Lower lobe of right lung (tissue), 2 donors: Measurements from ENCODE around the gene VWC2L. TPM values are rescaled to one million over a fixed set of nuclear protein-coding genes. Genes with fewer than 3 reads are reported as not detected.

Source experiments
- ATAC-seq, 2 donors: fragments of 200-7000 bp; cut with Tn5 transposase; one replicate each; pipeline ENCODE4 v1.9.1; 2020 to 2022; ENCODE audit warnings: mild to moderate bottlenecking in 2 of 2, moderate library complexity in 2 of 2
- DNase-seq: peaks from one replicate; pipeline ENCODE4 v3.0.0-alpha.2; 2020
- H3K27ac ChIP-seq: fragments of 200-600 bp; one replicate; pipeline ENCODE4 v1.8.0; 2022
- H3K27me3 ChIP-seq: fragments of 200-600 bp; one replicate; pipeline ENCODE4 v1.8.0; 2022; ENCODE audit warnings: low read depth
- H3K36me3 ChIP-seq: fragments of 200-600 bp; one replicate; pipeline ENCODE4 v1.8.0; 2022; ENCODE audit warnings: mild to moderate bottlenecking
- H3K4me1 ChIP-seq: fragments of 200-600 bp; one replicate; pipeline ENCODE4 v1.8.0; 2022
- H3K4me3 ChIP-seq: fragments of 200-600 bp; one replicate; pipeline ENCODE4 v1.8.0; 2022; ENCODE audit warnings: mild to moderate bottlenecking
- H3K9me3 ChIP-seq: fragments of 200-600 bp; one replicate; pipeline ENCODE4 v1.8.0; 2022
- CTCF ChIP-seq: fragments of 200-600 bp; IDR thresholded peaks from one replicate; pipeline ENCODE4 v1.8.0; 2022; ENCODE audit warnings: antibody characterized with exemption, mild to moderate bottlenecking
- intact Hi-C: fragments of 100-400 bp; cut with DNase I; formaldehyde crosslinking; loops from one replicate; pipeline ENCODE4 v1.11.0; 2022
- total RNA-seq: library from RNA; stranded (reverse); fragmentation: NEBNext Ultra II Directional; extraction: Animal tissue kit (Norgen Biotek cat#: 25700); gene quantifications from one replicate; pipeline ENCODE4 v1.2.1, GENCODE V29; 2021
- donor health status: DM: no; HTN: yes; CAD: no; lungs with severe emphysema.

VWC2L gene
- total RNA-seq, 1 donor from 2014 or later: not detected

DNA sequence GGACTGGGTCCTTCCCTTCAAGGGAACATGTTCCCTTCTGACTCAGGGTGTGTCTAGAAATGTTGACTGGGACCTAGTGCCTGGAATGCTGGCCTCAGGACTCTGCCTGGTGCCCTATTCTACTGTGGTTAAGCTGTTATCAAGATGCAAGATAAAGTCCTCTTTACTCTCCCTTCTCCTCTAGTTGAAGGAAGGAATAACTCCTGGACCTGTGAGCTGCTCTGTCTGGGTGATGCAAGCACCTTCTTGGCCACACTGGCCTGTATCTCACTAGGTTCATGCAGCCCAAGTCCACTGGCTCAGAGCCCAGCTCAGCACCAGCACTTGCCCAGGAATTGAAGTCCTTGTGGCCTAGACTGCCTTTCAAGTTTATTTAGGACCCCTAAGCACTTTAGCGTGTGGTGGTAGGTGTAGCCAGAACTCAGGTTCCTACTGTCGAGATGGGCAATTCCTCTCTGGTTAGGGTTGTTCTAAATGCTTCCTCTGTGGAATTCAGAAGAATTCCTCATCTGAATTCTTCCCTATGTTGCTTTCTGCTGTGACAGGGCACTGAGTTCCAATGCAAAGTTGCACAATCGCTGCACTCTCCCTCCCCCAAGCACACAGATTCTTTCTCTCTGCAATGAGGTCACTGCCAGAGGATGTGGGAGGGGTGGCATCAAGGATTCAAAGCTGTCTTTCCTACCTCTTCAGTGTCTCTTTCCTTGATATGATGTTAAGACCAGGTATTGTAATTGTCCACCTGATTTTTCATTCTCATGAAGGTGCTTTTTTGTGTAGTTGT, 54.7 kb downstream of the VWC2L start:
- no peak for DNase-seq

GRCh38 chr2:214469728-214470127, 58.9 kb downstream of the VWC2L start:
- Histone ChIP-seq H3K36me3 (no peaks in the 10 kb centered on the region), H3K4me1 (no peaks in the 10 kb centered on the region), H3K27ac (no peak overlapping the region), H3K9me3 (no peaks in the 10 kb centered on the region), H3K27me3 (no peaks in the 10 kb centered on the region), H3K4me3 (no peak overlapping the region)
- intact Hi-C loops: no loop called here
- no peak for ATAC-seq
- no peak for DNase-seq
- TF ChIP-seq CTCF: no peak

More for the DNA sequence above, 54.7 kb downstream of the VWC2L start:
- intact Hi-C loops: no loop called here
- Histone ChIP-seq H3K36me3 (no peaks in the 10 kb centered on the region), H3K27ac (no peak overlapping the region), H3K27me3 (no peaks in the 10 kb centered on the region), H3K4me1 (no peaks in the 10 kb centered on the region), H3K9me3 (no peaks in the 10 kb centered on the region), H3K4me3 (no peak overlapping the region)
- ATAC-seq: peak; percentile 52 to 61
- TF ChIP-seq CTCF: no peak

- DNase-seq: no peak
- Histone ChIP-seq H3K4me3 (no peak overlapping the region), H3K9me3 (no peaks in the 10 kb centered on the region), H3K27ac (no peak overlapping the region), H3K27me3 (no peaks in the 10 kb centered on the region), H3K36me3 (no peaks in the 10 kb centered on the region), H3K4me1 (no peaks in the 10 kb centered on the region)
- no peak for TF ChIP-seq CTCF
- ATAC-seq: no peak
- intact Hi-C loops: no loop called here
Observed at GRCh38 chr2:214471382-214471781, 60.5 kb downstream of the VWC2L start.

- no peak for DNase-seq
Observed at GRCh38 chr2:214471990-214472389, 61.1 kb downstream of the VWC2L start.

DNA sequence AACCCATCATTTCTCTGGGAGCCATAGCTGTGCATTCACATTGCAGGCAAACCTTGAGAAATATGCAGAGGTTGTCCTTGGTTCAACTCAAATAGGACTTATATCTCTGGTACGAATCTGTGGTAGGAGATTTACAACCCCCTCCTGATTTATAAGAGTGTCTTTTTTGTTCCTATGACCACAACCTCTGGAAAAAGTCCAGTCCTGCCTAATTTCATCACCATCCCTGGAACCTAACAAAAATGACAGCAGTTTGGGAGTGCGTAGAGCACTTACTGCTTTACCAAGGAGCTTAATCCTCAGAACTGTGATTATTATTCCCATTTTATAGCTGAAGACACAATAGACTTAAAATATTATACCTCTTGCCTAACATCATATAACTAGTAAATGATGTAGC, 66.5 kb downstream of the VWC2L start:
- H3K36me3 ChIP-seq: no peaks in the 10 kb centered on the region
- DNase-seq: no peak
- ATAC-seq: no peak
- H3K4me3 ChIP-seq: no peak overlapping the region
- no peaks in the 10 kb centered on the region for H3K27me3 ChIP-seq
- H3K27ac ChIP-seq: no peak overlapping the region
- no peaks in the 10 kb centered on the region for H3K4me1 ChIP-seq
- TF ChIP-seq CTCF: no peak
- intact Hi-C loops: no loop called here
- no peaks in the 10 kb centered on the region for H3K9me3 ChIP-seq

More at GRCh38 chr2:214471990-214472389, 61.1 kb downstream of the VWC2L start:
- Histone ChIP-seq H3K27ac (no peak overlapping the region), H3K9me3 (no peaks in the 10 kb centered on the region), H3K4me1 (no peaks in the 10 kb centered on the region), H3K36me3 (no peaks in the 10 kb centered on the region), H3K27me3 (no peaks in the 10 kb centered on the region), H3K4me3 (no peak overlapping the region)
- TF ChIP-seq CTCF: no peak
- no peak for ATAC-seq
- intact Hi-C loops: no loop called here
